ENCODE data around the gene IFFO2. TPM values are rescaled to one million over a fixed set of nuclear protein-coding genes. Genes with fewer than 3 reads are reported as not detected.

The IFFO2 gene
- total and polyA plus RNA-seq, 2 of the 13 experiments (the other 11 are each of a cell fraction or from before 2014, with no cell fraction given), result 7.3 to 16.7 TPM

GRCh38 chr1:18902523-18903290 is 53.8 kb downstream of the IFFO2 start, which contains the start of gene ALDH4A1 (continued):
- no peak for TF ChIP-seq ZNF281 (CRISPR knock-in tag; IDR thresholded peaks at IDR 0.05; ENCODE audit: borderline replicate concordance)
- TF ChIP-seq FOXA1 (IDR thresholded peaks at IDR 0.05), result no peak
- TF ChIP-seq FOXA1 (CRISPR knock-in tag; IDR thresholded peaks at IDR 0.05), result no peak
- no peak for TF ChIP-seq ZBTB46 (CRISPR knock-in tag; IDR thresholded peaks at IDR 0.05; ENCODE audit: borderline replicate concordance)
- no peak for TF ChIP-seq E2F1 (CRISPR knock-in tag; IDR thresholded peaks at IDR 0.05)
- no peak; the same call in 1 of the 2 replicates for TF ChIP-seq ARID5B (CRISPR knock-in tag; IDR thresholded peaks at IDR 0.05)
- TF ChIP-seq ZNF510 (CRISPR knock-in tag; IDR thresholded peaks at IDR 0.05; ENCODE audit: low read depth), result peak; percentile 89
- 0 out of 2 replicates have a peak, but pooled peaks have one; percentile 52 for TF ChIP-seq ZNF878 (CRISPR knock-in tag; IDR thresholded peaks at IDR 0.05)
- TF ChIP-seq ZBTB10 (CRISPR knock-in tag; IDR thresholded peaks at IDR 0.05; ENCODE audit: borderline replicate concordance), result no peak
- TF ChIP-seq ZFX (CRISPR knock-in tag; IDR thresholded peaks at IDR 0.05; ENCODE audit: low read depth), result peak; percentile 59; the same call in 1 of the 2 replicates
- TF ChIP-seq ZNF17 (CRISPR knock-in tag; IDR thresholded peaks at IDR 0.05), result no peak
